ENCODE results near the gene RLN1. TPM values are rescaled to one million over a fixed set of nuclear protein-coding genes. Genes with fewer than 3 reads are reported as not detected.
"Not testable (repeated sequence)": the region's sequence is repeated elsewhere in the genome, so short reads cannot be mapped to it uniquely, and the experiment has no call there.

The RLN1 gene
- total RNA-seq, 2 donors from 2014 or later: 0.95 to 1.6 TPM

- Mint-ChIP-seq H3K27me3 (no peaks in the 10 kb centered on the region), H3K4me1 (peaks cover 20% of the 10 kb centered on the region), H3K27ac (no peak overlapping the region), H3K36me3 (ENCODE audit: low read depth) (peaks cover 18% of the 10 kb centered on the region), H3K9me3 (peaks cover 3% of the 10 kb centered on the region), H3K4me3 (no peak overlapping the region)
- ATAC-seq (replicated peaks): no peak
Measured at GRCh38 chr9:5355226-5355625, 15.6 kb upstream of the RLN1 start.

GRCh38 chr9:5354184-5354583 is 14.5 kb upstream of the RLN1 start:
- Mint-ChIP-seq H3K36me3 (ENCODE audit: low read depth) (peaks cover 18% of the 10 kb centered on the region), H3K9me3 (peaks cover 7% of the 10 kb centered on the region), H3K4me3 (no peak overlapping the region), H3K4me1 (peaks cover 20% of the 10 kb centered on the region), H3K27ac (no peak overlapping the region), H3K27me3 (no peaks in the 10 kb centered on the region)
- ATAC-seq (replicated peaks): no peak

- Mint-ChIP-seq H3K27ac (peak overlapping the region; percentile 23), H3K36me3 (ENCODE audit: low read depth) (peaks cover 9% of the 10 kb centered on the region), H3K9me3 (peaks cover 7% of the 10 kb centered on the region), H3K4me3 (peak overlapping the region; percentile 34), H3K27me3 (no peaks in the 10 kb centered on the region), H3K4me1 (peaks cover 20% of the 10 kb centered on the region)
- ATAC-seq (replicated peaks): peak; percentile 59
Measured at GRCh38 chr9:5352637-5353248, 13.1 kb upstream of the RLN1 start.

- Mint-ChIP-seq H3K4me3 (peak overlapping the region; percentile 69), H3K27me3 (no peaks in the 10 kb centered on the region), H3K27ac (peak overlapping the region; percentile 75), H3K36me3 (ENCODE audit: low read depth) (peaks cover 18% of the 10 kb centered on the region), H3K9me3 (no peaks in the 10 kb centered on the region), H3K4me1 (peaks cover 20% of the 10 kb centered on the region)
- no peak for ATAC-seq (replicated peaks)
Measured at GRCh38 chr9:5336688-5337087, 3.0 kb downstream of the RLN1 start.

GRCh38 chr9:5331276-5331675 is 8.4 kb downstream of the RLN1 start:
- peaks cover 44% of the 10 kb centered on the region for H3K36me3 Mint-ChIP-seq (ENCODE audit: low read depth)
- H3K9me3 Mint-ChIP-seq; H3K27ac Mint-ChIP-seq; ATAC-seq (replicated peaks); H3K4me3 Mint-ChIP-seq; H3K27me3 Mint-ChIP-seq: not testable (repeated sequence)
- peaks cover 18% of the 10 kb centered on the region for H3K4me1 Mint-ChIP-seq

GRCh38 chr9:5326893-5327548 is 12.7 kb downstream of the RLN1 start:
- H3K27ac Mint-ChIP-seq: no peak overlapping the region
- H3K4me3 Mint-ChIP-seq: peak overlapping the region; percentile 53
- peaks cover 5% of the 10 kb centered on the region for H3K4me1 Mint-ChIP-seq
- H3K9me3 Mint-ChIP-seq: no peaks in the 10 kb centered on the region
- ATAC-seq (replicated peaks): peak; percentile 56
- no peaks in the 10 kb centered on the region for H3K27me3 Mint-ChIP-seq
- H3K36me3 Mint-ChIP-seq (ENCODE audit: low read depth): peaks cover 26% of the 10 kb centered on the region

GRCh38 chr9:5326187-5326586 is 13.5 kb downstream of the RLN1 start:
- H3K4me3 Mint-ChIP-seq: peak overlapping the region; percentile 53
- ATAC-seq (replicated peaks): no peak
- H3K9me3 Mint-ChIP-seq: no peaks in the 10 kb centered on the region
- no peaks in the 10 kb centered on the region for H3K27me3 Mint-ChIP-seq
- H3K36me3 Mint-ChIP-seq (ENCODE audit: low read depth): peaks cover 26% of the 10 kb centered on the region
- peaks cover 5% of the 10 kb centered on the region for H3K4me1 Mint-ChIP-seq
- H3K27ac Mint-ChIP-seq: no peak overlapping the region

- peak overlapping the region; percentile 0 for H3K27ac Mint-ChIP-seq
- ATAC-seq (replicated peaks); H3K9me3 Mint-ChIP-seq; H3K4me3 Mint-ChIP-seq; H3K27me3 Mint-ChIP-seq; H3K36me3 Mint-ChIP-seq (ENCODE audit: low read depth); H3K4me1 Mint-ChIP-seq: not testable (repeated sequence)
Measured at GRCh38 chr9:5321601-5322000, 18.1 kb downstream of the RLN1 start.

GRCh38 chr9:5321058-5321457 is 18.6 kb downstream of the RLN1 start:
- Mint-ChIP-seq H3K27me3 (no peaks in the 10 kb centered on the region), H3K9me3 (no peaks in the 10 kb centered on the region)
- ATAC-seq (replicated peaks): no peak

GRCh38 chr9:5316406-5316805 is 23.3 kb downstream of the RLN1 start:
- H3K36me3 Mint-ChIP-seq (ENCODE audit: low read depth): peaks cover 23% of the 10 kb centered on the region
- H3K9me3 Mint-ChIP-seq; ATAC-seq (replicated peaks); H3K27ac Mint-ChIP-seq; H3K4me1 Mint-ChIP-seq; H3K27me3 Mint-ChIP-seq; H3K4me3 Mint-ChIP-seq: not testable (repeated sequence)

More at GRCh38 chr9:5321058-5321457, 18.6 kb downstream of the RLN1 start:
- no peaks in the 10 kb centered on the region for H3K4me1 Mint-ChIP-seq
- H3K36me3 Mint-ChIP-seq (ENCODE audit: low read depth): peaks cover 11% of the 10 kb centered on the region
- H3K4me3 Mint-ChIP-seq: no peak overlapping the region
- H3K27ac Mint-ChIP-seq: peak overlapping the region; percentile 0

- no peak for ATAC-seq (replicated peaks)
- Mint-ChIP-seq H3K27ac (no peak overlapping the region), H3K9me3 (peaks cover 4% of the 10 kb centered on the region), H3K36me3 (ENCODE audit: low read depth) (peaks cover 23% of the 10 kb centered on the region), H3K4me3 (no peak overlapping the region), H3K27me3 (no peaks in the 10 kb centered on the region), H3K4me1 (peaks cover 4% of the 10 kb centered on the region)
Measured at GRCh38 chr9:5315187-5315923, 24.3 kb downstream of the RLN1 start.

- Mint-ChIP-seq H3K27me3 (no peaks in the 10 kb centered on the region), H3K27ac (no peak overlapping the region), H3K36me3 (ENCODE audit: low read depth) (peaks cover 12% of the 10 kb centered on the region), H3K9me3 (peaks cover 4% of the 10 kb centered on the region), H3K4me1 (peaks cover 12% of the 10 kb centered on the region), H3K4me3 (no peak overlapping the region)
- ATAC-seq (replicated peaks): no peak
Measured at GRCh38 chr9:5310851-5311250, 28.8 kb downstream of the RLN1 start.

- ATAC-seq (replicated peaks): no peak
- Mint-ChIP-seq H3K27ac (no peak overlapping the region), H3K27me3 (no peaks in the 10 kb centered on the region), H3K9me3 (no peaks in the 10 kb centered on the region), H3K4me3 (peak overlapping the region; percentile 19), H3K36me3 (ENCODE audit: low read depth) (no peaks in the 10 kb centered on the region), H3K4me1 (peaks cover 18% of the 10 kb centered on the region)
Measured at GRCh38 chr9:5305741-5306140, 33.9 kb downstream of the RLN1 start.

GRCh38 chr9:5303840-5304795 is 35.6 kb downstream of the RLN1 start, which contains the start of gene RLN2:
Gene RLN2, minus strand, starts transcription at chr9:5304716. Its CDS starts 136 bp downstream, at chr9:5304580.
- ATAC-seq (replicated peaks): peak; percentile 99
- not testable (repeated sequence) for H3K36me3 Mint-ChIP-seq (ENCODE audit: low read depth); H3K9me3 Mint-ChIP-seq; H3K27me3 Mint-ChIP-seq
- H3K4me1 Mint-ChIP-seq: peaks cover 18% of the 10 kb centered on the region
- peak within 1 kb of the TSS; percentile 71 for H3K27ac Mint-ChIP-seq
- peak within 1 kb of the TSS; percentile 71 for H3K4me3 Mint-ChIP-seq

Measured in activated T-helper 17 cell treated with anti-CD3 and anti-CD28 coated beads, Interleukin-2, amount 50 U/mL, for 72 hours (primary cell).